Spleen (tissue), 7 donors: ENCODE data around the gene TRAFD1.

ENCODE experiments used
- POLR2A ChIP-seq, 3 donors: fragments of 450-650 bp; IDR thresholded peaks; one replicate each; pipeline ENCODE4 v1.5.1; 2017; ENCODE audit warnings: antibody characterized with exemption in 3 of 3, mild to moderate bottlenecking in 1 of 3
- POLR2AphosphoS5 ChIP-seq, 3 donors: sonication (generic); formaldehyde crosslinking; IDR thresholded peaks; one replicate each; pipeline ENCODE4 v1.5.1; 2017; ENCODE audit warnings: antibody characterized with exemption in 3 of 3
- TF ChIP-seq, protein P1 (sequence below), 11 experiments: fragments of 200-600 bp in 7 of 11; fragments of 450-650 bp in 4 of 11; sonication (generic) in 4 of 11; IDR thresholded peaks in 8 of 11; conservative IDR thresholded peaks in 3 of 11; 1 replicate in 7 of 11; 2 replicates in 4 of 11; pipeline versions ENCODE4 v1.4.0 to v1.8.0; 2016 to 2021; ENCODE audit warnings: antibody characterized with exemption in 11 of 11, inconsistent platforms in 4 of 11, mild to moderate bottlenecking in 1 of 11
- donor health status: DM: no; HTN: no; CAD: no; lungs with moderate emphysema.
- donor health status: DM: no; HTN: no; CAD: no.
- donor health status: DM: no; HTN: no; CAD: no.

- TF ChIP-seq, protein P1, sequence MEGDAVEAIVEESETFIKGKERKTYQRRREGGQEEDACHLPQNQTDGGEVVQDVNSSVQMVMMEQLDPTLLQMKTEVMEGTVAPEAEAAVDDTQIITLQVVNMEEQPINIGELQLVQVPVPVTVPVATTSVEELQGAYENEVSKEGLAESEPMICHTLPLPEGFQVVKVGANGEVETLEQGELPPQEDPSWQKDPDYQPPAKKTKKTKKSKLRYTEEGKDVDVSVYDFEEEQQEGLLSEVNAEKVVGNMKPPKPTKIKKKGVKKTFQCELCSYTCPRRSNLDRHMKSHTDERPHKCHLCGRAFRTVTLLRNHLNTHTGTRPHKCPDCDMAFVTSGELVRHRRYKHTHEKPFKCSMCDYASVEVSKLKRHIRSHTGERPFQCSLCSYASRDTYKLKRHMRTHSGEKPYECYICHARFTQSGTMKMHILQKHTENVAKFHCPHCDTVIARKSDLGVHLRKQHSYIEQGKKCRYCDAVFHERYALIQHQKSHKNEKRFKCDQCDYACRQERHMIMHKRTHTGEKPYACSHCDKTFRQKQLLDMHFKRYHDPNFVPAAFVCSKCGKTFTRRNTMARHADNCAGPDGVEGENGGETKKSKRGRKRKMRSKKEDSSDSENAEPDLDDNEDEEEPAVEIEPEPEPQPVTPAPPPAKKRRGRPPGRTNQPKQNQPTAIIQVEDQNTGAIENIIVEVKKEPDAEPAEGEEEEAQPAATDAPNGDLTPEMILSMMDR (IDR thresholded peaks at IDR 0.05 in 8 of 11, conservative IDR thresholded peaks at IDR 0.05 in 3 of 11) = no peak
- TF ChIP-seq POLR2A (IDR thresholded peaks at IDR 0.05) (no peak), POLR2AphosphoS5 (IDR thresholded peaks at IDR 0.05) (no peak)
Observed at GRCh38 chr12:112112409-112113133, 12.8 kb upstream of the TRAFD1 start.
